Naive B cell (primary cell): Measurements from ENCODE around the gene ALG1L2. TPM values are rescaled to one million over a fixed set of nuclear protein-coding genes. Genes with fewer than 3 reads are reported as not detected.
"Not testable (repeated sequence)": the region's sequence is repeated elsewhere in the genome, so short reads cannot be mapped to it uniquely, and the experiment has no call there.

ENCODE experiments used
- ATAC-seq, 2 donors: fragments of 150-1000 bp; cut with Tn5 transposase; 2 replicates each; pipeline ENCODE4 v1.10.0; 2021; ENCODE audit warnings: low read depth in 2 of 2, mild to moderate bottlenecking in 2 of 2, moderate library complexity in 2 of 2
- DNase-seq: peaks from one replicate; pipeline ENCODE4 v3.0.0; 2022
- H3K27ac Mint-ChIP-seq, 6 donors: one replicate each; pipeline ENCODE4 v1.8.0; 2020 to 2022; ENCODE audit warnings: mild to moderate bottlenecking in 6 of 6, mixed read lengths in 6 of 6, moderate library complexity in 5 of 6, inconsistent platforms in 2 of 6
- H3K27me3 Mint-ChIP-seq, 3 donors: one replicate each; pipeline ENCODE4 v1.8.0; 2021 to 2022; ENCODE audit warnings: mixed read lengths in 3 of 3, mild to moderate bottlenecking in 1 of 3
- H3K36me3 Mint-ChIP-seq, 2 donors: one replicate each; pipeline ENCODE4 v1.8.0; 2020 to 2022; ENCODE audit warnings: mixed read lengths in 2 of 2, inconsistent platforms in 1 of 2, mild to moderate bottlenecking in 1 of 2
- H3K4me1 Mint-ChIP-seq, 3 donors: one replicate each; pipeline ENCODE4 v1.8.0; 2020 to 2022; ENCODE audit warnings: mixed read lengths in 3 of 3, inconsistent platforms in 1 of 3, mild to moderate bottlenecking in 1 of 3, moderate library complexity in 1 of 3
- H3K4me3 Mint-ChIP-seq, 8 donors: one replicate each; pipeline ENCODE4 v1.8.0; 2020 to 2022; ENCODE audit warnings: mild to moderate bottlenecking in 8 of 8, mixed read lengths in 8 of 8, moderate library complexity in 8 of 8, inconsistent platforms in 2 of 8
- H3K9me3 Mint-ChIP-seq, 7 donors: one replicate each; pipeline ENCODE4 v1.8.0; 2020 to 2022; ENCODE audit warnings: mixed read lengths in 7 of 7, mild to moderate bottlenecking in 5 of 7, inconsistent platforms in 2 of 7, moderate library complexity in 1 of 7
- polyA plus RNA-seq, 6 donors: library from polyadenylated mRNA; unstranded; fragments of 300-500 nt; fragmentation: Illumina TruSeq; gene quantifications; one replicate each; pipeline ENCODE4 v1.2.3, GENCODE V29; 2021; ENCODE audit warnings: low read depth in 6 of 6

ALG1L2 gene
- 1 to 10 TPM in 1 of 6 donors, under 1 TPM in 3, not detected in 2; 0.33 to 1.3 (median 0.50) TPM for polyA plus RNA-seq

GRCh38 chr3:130081351-130081881 lies at the start of gene ALG1L2:
ALG1L2 (plus strand) TSS chr3:130081831; CDS start chr3:130082017, 186 bp downstream.
- Mint-ChIP-seq H3K9me3 (no peaks in the 10 kb centered on the region), H3K27me3 (peaks cover 0 to 22% (median 6%) of the 10 kb centered on the region in 3 donors), H3K36me3 (no peaks in the 10 kb centered on the region), H3K4me1 (peaks cover 0 to 7% (median 0%) of the 10 kb centered on the region in 3 donors), H3K4me3 (peak within 1 kb of the TSS in 1 of 8 donors; percentile 10), H3K27ac (peak within 1 kb of the TSS in 2 of 6 donors; percentile 57 to 62)
- no peak for ATAC-seq
- no peak for DNase-seq

- not testable (repeated sequence) for H3K9me3 Mint-ChIP-seq, H3K36me3 Mint-ChIP-seq, H3K4me1 Mint-ChIP-seq, ATAC-seq, H3K4me3 Mint-ChIP-seq, DNase-seq, H3K27me3 Mint-ChIP-seq
- peak overlapping the region in 1 of 6 donors; percentile 76 for H3K27ac Mint-ChIP-seq
These were observed 44.4 kb upstream of the ALG1L2 start for GRCh38 chr3:130037126-130037815.

GRCh38 chr3:130042736-130043135 lies 38.9 kb upstream of the ALG1L2 start:
- Mint-ChIP-seq H3K4me1 (peaks cover 7 to 11% (median 8%) of the 10 kb centered on the region in 3 donors), H3K4me3 (peak overlapping the region in 1 of 8 donors; percentile 25)
- not testable (repeated sequence) for H3K36me3 Mint-ChIP-seq, H3K27me3 Mint-ChIP-seq, H3K27ac Mint-ChIP-seq, ATAC-seq, DNase-seq, H3K9me3 Mint-ChIP-seq

GRCh38 chr3:130043658-130044057 lies 38.0 kb upstream of the ALG1L2 start:
- peak overlapping the region in 2 of 8 donors; percentile 6 to 8 for H3K4me3 Mint-ChIP-seq

GRCh38 chr3:130044370-130044769 lies 37.3 kb upstream of the ALG1L2 start:
- Mint-ChIP-seq H3K4me1 (peaks cover 7 to 11% (median 8%) of the 10 kb centered on the region in 3 donors), H3K27ac (no peak overlapping the region), H3K36me3 (no peaks in the 10 kb centered on the region), H3K4me3 (peak overlapping the region in 1 of 8 donors; percentile 1), H3K9me3 (no peaks in the 10 kb centered on the region), H3K27me3 (peaks cover 0 to 5% (median 0%) of the 10 kb centered on the region in 3 donors)
- DNase-seq (no peak), ATAC-seq (no peak)

More at GRCh38 chr3:130043658-130044057, 38.0 kb upstream of the ALG1L2 start:
- Mint-ChIP-seq H3K27ac (peak overlapping the region in 3 of 6 donors; percentile 4 to 39 (median 26)), H3K4me1 (peaks cover 7 to 11% (median 8%) of the 10 kb centered on the region in 3 donors)
- H3K36me3 Mint-ChIP-seq, DNase-seq, ATAC-seq, H3K9me3 Mint-ChIP-seq, H3K27me3 Mint-ChIP-seq: not testable (repeated sequence)

- ATAC-seq (no peak), DNase-seq (no peak)
- Mint-ChIP-seq H3K9me3 (no peaks in the 10 kb centered on the region), H3K4me3 (no peak overlapping the region), H3K27me3 (no peaks in the 10 kb centered on the region), H3K4me1 (peaks cover 5 to 8% (median 6%) of the 10 kb centered on the region in 3 donors), H3K27ac (no peak overlapping the region), H3K36me3 (no peaks in the 10 kb centered on the region)
These were observed 32.9 kb upstream of the ALG1L2 start for GRCh38 chr3:130048726-130049125.

- not testable (repeated sequence) for H3K27ac Mint-ChIP-seq, H3K4me3 Mint-ChIP-seq, DNase-seq, H3K4me1 Mint-ChIP-seq, H3K9me3 Mint-ChIP-seq, H3K36me3 Mint-ChIP-seq, ATAC-seq, H3K27me3 Mint-ChIP-seq
These were observed 29.3 kb upstream of the ALG1L2 start for GRCh38 chr3:130052366-130052765.

- not testable (repeated sequence) for H3K9me3 Mint-ChIP-seq, H3K4me1 Mint-ChIP-seq, H3K4me3 Mint-ChIP-seq, ATAC-seq, H3K27me3 Mint-ChIP-seq, H3K36me3 Mint-ChIP-seq, H3K27ac Mint-ChIP-seq, DNase-seq
These were observed 28.7 kb upstream of the ALG1L2 start for GRCh38 chr3:130052965-130053364.

GRCh38 chr3:130057536-130058266 lies 23.9 kb upstream of the ALG1L2 start:
- H3K27ac Mint-ChIP-seq, H3K36me3 Mint-ChIP-seq, DNase-seq, H3K4me3 Mint-ChIP-seq, H3K4me1 Mint-ChIP-seq, H3K9me3 Mint-ChIP-seq, ATAC-seq: not testable (repeated sequence)
- H3K27me3 Mint-ChIP-seq = peaks cover 0 to 29% (median 5%) of the 10 kb centered on the region in 3 donors

- DNase-seq, ATAC-seq: not testable (repeated sequence)
These were observed 23.4 kb upstream of the ALG1L2 start for GRCh38 chr3:130058267-130058657.

GRCh38 chr3:130058716-130059115 lies 22.9 kb upstream of the ALG1L2 start:
- H3K36me3 Mint-ChIP-seq, H3K27ac Mint-ChIP-seq, H3K4me1 Mint-ChIP-seq, ATAC-seq, H3K4me3 Mint-ChIP-seq, H3K9me3 Mint-ChIP-seq, DNase-seq: not testable (repeated sequence)
- H3K27me3 Mint-ChIP-seq = peaks cover 0 to 29% (median 5%) of the 10 kb centered on the region in 3 donors

More at GRCh38 chr3:130058267-130058657, 23.4 kb upstream of the ALG1L2 start:
- not testable (repeated sequence) for H3K9me3 Mint-ChIP-seq, H3K4me3 Mint-ChIP-seq, H3K4me1 Mint-ChIP-seq, H3K27ac Mint-ChIP-seq, H3K36me3 Mint-ChIP-seq
- H3K27me3 Mint-ChIP-seq = peaks cover 0 to 29% (median 5%) of the 10 kb centered on the region in 3 donors

- H3K4me3 Mint-ChIP-seq, DNase-seq, H3K9me3 Mint-ChIP-seq, ATAC-seq, H3K36me3 Mint-ChIP-seq, H3K4me1 Mint-ChIP-seq: not testable (repeated sequence)
- peak overlapping the region in 1 of 6 donors; percentile 8 for H3K27ac Mint-ChIP-seq
- H3K27me3 Mint-ChIP-seq = peaks cover 0 to 29% (median 5%) of the 10 kb centered on the region in 3 donors
These were observed 22.5 kb upstream of the ALG1L2 start for GRCh38 chr3:130059162-130059561.

GRCh38 chr3:130073582-130073981 lies 8.0 kb upstream of the ALG1L2 start:
- Mint-ChIP-seq H3K4me1 (peaks cover 0 to 3% (median 0%) of the 10 kb centered on the region in 3 donors), H3K36me3 (peaks cover 0 to 9% of the 10 kb centered on the region in 2 donors), H3K9me3 (peaks cover 0 to 16% (median 4%) of the 10 kb centered on the region in 7 donors), H3K27me3 (peaks cover 0 to 9% (median 0%) of the 10 kb centered on the region in 3 donors), H3K27ac (no peak overlapping the region), H3K4me3 (no peak overlapping the region)
- DNase-seq (no peak), ATAC-seq (no peak)
